Endothelial cell (in vitro differentiated cells): ENCODE data around the gene POLR3E. TPM values are rescaled to one million over a fixed set of nuclear protein-coding genes. Genes with fewer than 3 reads are reported as not detected.

Experiments used
- DNase-seq: peaks from one replicate; pipeline ENCODE4 v3.0.0; 2021; ENCODE audit warnings: low spot score
- H3K27ac Mint-ChIP-seq: one replicate; pipeline ENCODE4 v1.8.0; 2021; ENCODE audit warnings: mixed read lengths, inconsistent platforms; ENCODE audit not compliant: unreplicated experiment
- H3K27me3 Mint-ChIP-seq: one replicate; pipeline ENCODE4 v1.8.0; 2021; ENCODE audit warnings: mild to moderate bottlenecking, moderate library complexity, mixed read lengths, inconsistent platforms; ENCODE audit not compliant: unreplicated experiment
- H3K36me3 Mint-ChIP-seq: one replicate; pipeline ENCODE4 v1.8.0; 2021; ENCODE audit warnings: mild to moderate bottlenecking, low read depth, mixed read lengths, inconsistent platforms; ENCODE audit not compliant: unreplicated experiment
- H3K4me1 Mint-ChIP-seq: one replicate; pipeline ENCODE4 v1.8.0; 2021; ENCODE audit warnings: mild to moderate bottlenecking, mixed read lengths, inconsistent platforms; ENCODE audit not compliant: unreplicated experiment
- H3K4me3 Mint-ChIP-seq: one replicate; pipeline ENCODE4 v1.8.0; 2021; ENCODE audit warnings: mild to moderate bottlenecking, mixed read lengths, inconsistent platforms; ENCODE audit not compliant: unreplicated experiment
- H3K9me3 Mint-ChIP-seq: one replicate; pipeline ENCODE4 v1.8.0; 2021; ENCODE audit warnings: mixed read lengths, inconsistent platforms; ENCODE audit not compliant: unreplicated experiment
- total RNA-seq: library from RNA; stranded (reverse); fragmentation: NEBNext Ultra II Directional; extraction: Animal tissue kit (Norgen Biotek cat#: 25700); gene quantifications from one replicate; pipeline ENCODE4 v1.2.1, GENCODE V29; 2021; ENCODE audit not compliant: unreplicated experiment
- TF ChIP-seq, protein P1 (sequence below): fragments of 200-600 bp; sonication (generic); IDR thresholded peaks from one replicate; pipeline ENCODE4 v1.5.0; 2021; ENCODE audit warnings: antibody characterized with exemption; ENCODE audit not compliant: unreplicated experiment

Gene POLR3E
- total RNA-seq, 1 donor from 2014 or later, result 47.3 TPM

- TF ChIP-seq, protein P1, sequence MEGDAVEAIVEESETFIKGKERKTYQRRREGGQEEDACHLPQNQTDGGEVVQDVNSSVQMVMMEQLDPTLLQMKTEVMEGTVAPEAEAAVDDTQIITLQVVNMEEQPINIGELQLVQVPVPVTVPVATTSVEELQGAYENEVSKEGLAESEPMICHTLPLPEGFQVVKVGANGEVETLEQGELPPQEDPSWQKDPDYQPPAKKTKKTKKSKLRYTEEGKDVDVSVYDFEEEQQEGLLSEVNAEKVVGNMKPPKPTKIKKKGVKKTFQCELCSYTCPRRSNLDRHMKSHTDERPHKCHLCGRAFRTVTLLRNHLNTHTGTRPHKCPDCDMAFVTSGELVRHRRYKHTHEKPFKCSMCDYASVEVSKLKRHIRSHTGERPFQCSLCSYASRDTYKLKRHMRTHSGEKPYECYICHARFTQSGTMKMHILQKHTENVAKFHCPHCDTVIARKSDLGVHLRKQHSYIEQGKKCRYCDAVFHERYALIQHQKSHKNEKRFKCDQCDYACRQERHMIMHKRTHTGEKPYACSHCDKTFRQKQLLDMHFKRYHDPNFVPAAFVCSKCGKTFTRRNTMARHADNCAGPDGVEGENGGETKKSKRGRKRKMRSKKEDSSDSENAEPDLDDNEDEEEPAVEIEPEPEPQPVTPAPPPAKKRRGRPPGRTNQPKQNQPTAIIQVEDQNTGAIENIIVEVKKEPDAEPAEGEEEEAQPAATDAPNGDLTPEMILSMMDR, result no peak
- Mint-ChIP-seq H3K27ac (no peak overlapping the region), H3K27me3 (no peaks in the 10 kb centered on the region), H3K4me3 (no peak overlapping the region), H3K9me3 (no peaks in the 10 kb centered on the region), H3K36me3 (peaks cover 20% of the 10 kb centered on the region), H3K4me1 (no peaks in the 10 kb centered on the region)
- no peak for DNase-seq
These were observed 39.8 kb upstream of the POLR3E start for GRCh38 chr16:22257440-22257839.

DNA sequence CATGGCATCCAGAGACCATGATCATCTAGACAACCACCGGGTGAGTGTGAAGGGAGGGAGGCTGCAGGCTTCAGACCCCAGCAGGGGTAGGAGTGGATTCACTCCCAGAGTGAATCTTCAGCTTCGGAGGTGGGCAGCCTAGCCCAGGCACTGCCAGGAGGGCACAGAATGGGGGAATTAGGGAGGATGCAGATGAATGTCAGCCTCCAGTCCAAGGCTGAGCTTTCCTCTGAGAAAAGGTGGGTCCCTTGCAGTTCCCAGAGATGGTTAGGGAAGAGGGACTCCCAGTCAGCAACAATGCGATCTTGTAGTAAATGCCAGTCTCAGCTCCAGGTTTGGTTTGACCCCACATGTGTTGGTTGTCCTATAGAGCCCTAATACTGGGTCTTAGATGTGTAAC is 36.7 kb upstream of the POLR3E start:
- H3K27me3 Mint-ChIP-seq, result no peaks in the 10 kb centered on the region
- TF ChIP-seq, protein P1, result no peak
- H3K4me3 Mint-ChIP-seq, result no peak overlapping the region
- H3K9me3 Mint-ChIP-seq, result no peaks in the 10 kb centered on the region
- no peak overlapping the region for H3K27ac Mint-ChIP-seq
- H3K4me1 Mint-ChIP-seq, result no peaks in the 10 kb centered on the region
- peaks cover 9% of the 10 kb centered on the region for H3K36me3 Mint-ChIP-seq
- no peak for DNase-seq

DNA sequence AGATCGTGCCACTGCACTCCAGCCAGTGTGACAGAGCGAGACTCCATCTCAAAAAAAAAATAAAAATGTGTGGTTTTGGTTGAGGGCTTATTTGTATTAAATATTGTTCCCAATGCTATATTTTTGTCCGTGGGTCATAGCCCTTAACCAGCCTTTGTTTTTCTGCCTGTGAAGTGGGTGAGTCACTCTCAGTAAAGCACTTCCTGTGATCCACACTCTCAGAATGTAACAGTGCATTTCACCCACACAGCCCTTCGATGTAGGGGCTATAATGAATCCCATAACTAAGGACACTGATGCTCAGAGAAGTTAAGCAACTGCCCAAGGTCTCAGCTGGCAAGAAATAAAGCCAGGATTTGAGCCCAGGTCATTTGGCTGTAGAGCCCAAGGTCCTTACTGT is 34.7 kb upstream of the POLR3E start:
- Mint-ChIP-seq H3K4me1 (no peaks in the 10 kb centered on the region), H3K9me3 (no peaks in the 10 kb centered on the region), H3K36me3 (peaks cover 12% of the 10 kb centered on the region), H3K27me3 (no peaks in the 10 kb centered on the region), H3K4me3 (no peak overlapping the region), H3K27ac (no peak overlapping the region)
- DNase-seq, result no peak
- TF ChIP-seq, protein P1, result no peak

- Mint-ChIP-seq H3K9me3 (no peaks in the 10 kb centered on the region), H3K36me3 (peaks cover 3% of the 10 kb centered on the region), H3K4me3 (no peak overlapping the region), H3K27me3 (no peaks in the 10 kb centered on the region), H3K27ac (no peak overlapping the region), H3K4me1 (no peaks in the 10 kb centered on the region)
- TF ChIP-seq, protein P1, result no peak
- no peak for DNase-seq
These were observed 32.4 kb upstream of the POLR3E start for GRCh38 chr16:22264786-22265185.

- Mint-ChIP-seq H3K4me1 (no peaks in the 10 kb centered on the region), H3K4me3 (peak overlapping the region; percentile 7), H3K27ac (no peak overlapping the region), H3K36me3 (peaks cover 4% of the 10 kb centered on the region), H3K27me3 (no peaks in the 10 kb centered on the region), H3K9me3 (no peaks in the 10 kb centered on the region)
- no peak for DNase-seq
- TF ChIP-seq, protein P1, result no peak
These were observed 31.9 kb upstream of the POLR3E start for GRCh38 chr16:22265351-22265750.
